B cell (primary cell): ENCODE measurements around the gene MRPL46.

Experiments used
- EZH2 ChIP-seq: IDR thresholded peaks from 2 replicates; pipeline ENCODE4 v1.6.1; 2012; ENCODE audit warnings: borderline replicate concordance, low read depth, mild to moderate bottlenecking, moderate library complexity, low read length; ENCODE audit not compliant: insufficient read depth, poor library complexity, severe bottlenecking
- TF ChIP-seq, protein P1 (sequence below): fragments of 200-600 bp; IDR thresholded peaks from one replicate; pipeline ENCODE4 v1.8.0; 2022; ENCODE audit warnings: antibody characterized with exemption, mild to moderate bottlenecking

DNA sequence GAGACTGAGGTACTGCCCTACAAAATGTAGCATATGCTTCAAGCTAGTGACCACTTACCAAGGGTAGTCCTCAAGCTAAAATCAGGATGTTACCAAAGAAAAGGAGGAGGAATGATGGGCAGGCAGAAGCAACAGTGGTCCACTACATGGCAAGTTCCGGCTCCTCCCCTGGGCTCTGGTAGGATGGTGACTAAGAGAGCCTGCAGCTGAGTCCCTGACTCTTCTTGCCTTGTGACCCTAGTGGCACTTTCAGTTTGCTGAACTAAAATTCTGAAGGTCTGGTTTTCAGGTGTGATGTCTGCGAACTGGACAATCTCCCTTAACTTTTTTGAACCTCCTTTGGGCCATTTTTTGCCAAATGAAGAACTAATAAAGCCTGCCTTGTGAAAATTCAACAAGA is 40.9 kb downstream of the MRPL46 start:
- TF ChIP-seq, protein P1, sequence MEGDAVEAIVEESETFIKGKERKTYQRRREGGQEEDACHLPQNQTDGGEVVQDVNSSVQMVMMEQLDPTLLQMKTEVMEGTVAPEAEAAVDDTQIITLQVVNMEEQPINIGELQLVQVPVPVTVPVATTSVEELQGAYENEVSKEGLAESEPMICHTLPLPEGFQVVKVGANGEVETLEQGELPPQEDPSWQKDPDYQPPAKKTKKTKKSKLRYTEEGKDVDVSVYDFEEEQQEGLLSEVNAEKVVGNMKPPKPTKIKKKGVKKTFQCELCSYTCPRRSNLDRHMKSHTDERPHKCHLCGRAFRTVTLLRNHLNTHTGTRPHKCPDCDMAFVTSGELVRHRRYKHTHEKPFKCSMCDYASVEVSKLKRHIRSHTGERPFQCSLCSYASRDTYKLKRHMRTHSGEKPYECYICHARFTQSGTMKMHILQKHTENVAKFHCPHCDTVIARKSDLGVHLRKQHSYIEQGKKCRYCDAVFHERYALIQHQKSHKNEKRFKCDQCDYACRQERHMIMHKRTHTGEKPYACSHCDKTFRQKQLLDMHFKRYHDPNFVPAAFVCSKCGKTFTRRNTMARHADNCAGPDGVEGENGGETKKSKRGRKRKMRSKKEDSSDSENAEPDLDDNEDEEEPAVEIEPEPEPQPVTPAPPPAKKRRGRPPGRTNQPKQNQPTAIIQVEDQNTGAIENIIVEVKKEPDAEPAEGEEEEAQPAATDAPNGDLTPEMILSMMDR, result no peak
- TF ChIP-seq EZH2, result no peak
